Gastroesophageal sphincter (tissue), 4 donors: ENCODE measurements around the gene AGPAT1. TPM values are rescaled to one million over a fixed set of nuclear protein-coding genes. Genes with fewer than 3 reads are reported as not detected.

Source experiments
- ATAC-seq: fragments of 150-250 bp; one replicate; pipeline ENCODE4 v1.9.1; 2016; ENCODE audit warnings: mild to moderate bottlenecking, moderate library complexity
- H3K27ac ChIP-seq, 4 donors: fragments of 200-600 bp; sonication (generic) in 3 of 4; 1 replicate in 3 of 4; 2 replicates in 1 of 4; pipeline ENCODE4 v1.5.1; 2016 to 2019
- H3K27me3 ChIP-seq: fragments of 200-600 bp; sonication (generic); one replicate; pipeline ENCODE4 v1.5.1; 2019
- H3K36me3 ChIP-seq, 2 donors: fragments of 200-600 bp; sonication (generic); one replicate each; pipeline ENCODE4 v1.5.1; 2019; ENCODE audit warnings: control low read depth in 1 of 2
- H3K4me1 ChIP-seq, 3 donors: fragments of 200-600 bp; sonication (generic); 1 replicate in 2 of 3; 2 replicates in 1 of 3; pipeline ENCODE4 v1.5.1; 2016 to 2019; ENCODE audit warnings: control low read depth in 2 of 3
- H3K4me3 ChIP-seq, 2 donors: fragments of 200-600 bp; sonication (generic); one replicate each; pipeline ENCODE4 v1.5.1; 2019; ENCODE audit warnings: mild to moderate bottlenecking in 1 of 2, moderate library complexity in 1 of 2
- H3K9me3 ChIP-seq, 3 donors: fragments of 200-600 bp; sonication (generic); one replicate each; pipeline ENCODE4 v1.5.1; 2017 to 2019; ENCODE audit warnings: control low read depth in 2 of 3
- CTCF ChIP-seq, 4 experiments: fragments of 200-600 bp in 2 of 4; fragments of 450-650 bp in 2 of 4; sonication (generic) in 1 of 4; IDR thresholded peaks; one replicate each; pipeline ENCODE4 v1.5.1; 2017 to 2019; ENCODE audit warnings: antibody characterized with exemption in 4 of 4, mild to moderate bottlenecking in 2 of 4, moderate library complexity in 2 of 4
- EP300 ChIP-seq: sonication (generic); formaldehyde crosslinking; IDR thresholded peaks from one replicate; pipeline ENCODE4 v1.6.1; 2017; ENCODE audit warnings: antibody characterized with exemption, mild to moderate bottlenecking
- POLR2A ChIP-seq, 2 donors: fragments of 450-650 bp; IDR thresholded peaks; one replicate each; pipeline ENCODE4 v1.6.1; 2017; ENCODE audit warnings: antibody characterized with exemption in 2 of 2, mild to moderate bottlenecking in 2 of 2, moderate library complexity in 1 of 2
- POLR2AphosphoS5 ChIP-seq: sonication (generic); formaldehyde crosslinking; IDR thresholded peaks from one replicate; pipeline ENCODE4 v1.6.1; 2017; ENCODE audit warnings: antibody characterized with exemption
- WGBS, 2 donors: methylation state at CpG; one replicate each; pipeline ENCODE4 v1.1.5; 2018; ENCODE audit warnings: low coverage in 1 of 2; 5-methylcytosine and 5-hydroxymethylcytosine counted together
- total RNA-seq, 4 donors: library from RNA; depleted of rRNA; stranded (reverse); fragments of >200 nt; gene quantifications; one replicate each; pipeline ENCODE4 v1.1.0, GENCODE V29; 2016

Gene AGPAT1
- total RNA-seq, 4 donors from 2014 or later, result 45.6 to 70.5 (median 54.6) TPM

- TF ChIP-seq POLR2AphosphoS5 (no peak), POLR2A (IDR thresholded peaks at IDR 0.05) (no peak), CTCF (IDR thresholded peaks at IDR 0.05) (no peak), EP300 (no peak)
- WGBS, 2 donors, result 79% methylated on average over 7 of the region's 10 CpGs; no CpG with 5 or more reads in 1 of the 2 donors
- peak overlapping the region in 3 of 4 donors; percentile 64 to 99 (median 97) for H3K27ac ChIP-seq
- H3K36me3 ChIP-seq, result peaks cover 0 to 58% of the 10 kb centered on the region in 2 donors
- peaks cover 0 to 78% (median 37%) of the 10 kb centered on the region in 3 donors for H3K4me1 ChIP-seq
- H3K4me3 ChIP-seq, result no peak overlapping the region
- H3K27me3 ChIP-seq, result no peaks in the 10 kb centered on the region
- no peak for ATAC-seq
- no peaks in the 10 kb centered on the region for H3K9me3 ChIP-seq
These were observed 6.1 kb upstream of the AGPAT1 start for GRCh38 chr6:32181915-32182529.

- TF ChIP-seq POLR2AphosphoS5 (no peak), POLR2A (IDR thresholded peaks at IDR 0.05) (no peak), EP300 (no peak), CTCF (IDR thresholded peaks at IDR 0.05) (no peak)
- Histone ChIP-seq H3K4me1 (peaks cover 0 to 78% (median 36%) of the 10 kb centered on the region in 3 donors), H3K4me3 (no peak overlapping the region), H3K36me3 (peaks cover 0 to 50% of the 10 kb centered on the region in 2 donors), H3K27me3 (no peaks in the 10 kb centered on the region), H3K27ac (peak overlapping the region in 2 of 4 donors; percentile 97 to 99), H3K9me3 (no peaks in the 10 kb centered on the region)
- WGBS, 2 donors, result 85 to 87% methylated on average over 9 of the region's 15 CpGs
- ATAC-seq, result no peak
These were observed 5.3 kb upstream of the AGPAT1 start for GRCh38 chr6:32181148-32181702.

- H3K4me3 ChIP-seq, result peak overlapping the region in 1 of 2 donors; percentile 62
- H3K27ac ChIP-seq, result peak overlapping the region in 3 of 4 donors; percentile 90 to 98 (median 97)
- H3K4me1 ChIP-seq, result peaks cover 0 to 75% (median 37%) of the 10 kb centered on the region in 3 donors
- 67% methylated on average over 5 to 8 of the region's 10 CpGs for WGBS, 2 donors
- H3K9me3 ChIP-seq, result no peaks in the 10 kb centered on the region
- no peak for ATAC-seq
- TF ChIP-seq CTCF (IDR thresholded peaks at IDR 0.05), result no peak
- TF ChIP-seq POLR2AphosphoS5, result no peak
- TF ChIP-seq POLR2A (IDR thresholded peaks at IDR 0.05), result no peak
- TF ChIP-seq EP300, result no peak
- H3K36me3 ChIP-seq, result peaks cover 0 to 47% of the 10 kb centered on the region in 2 donors
- no peaks in the 10 kb centered on the region for H3K27me3 ChIP-seq
These were observed 4.0 kb upstream of the AGPAT1 start for GRCh38 chr6:32179766-32180405.

- H3K4me3 ChIP-seq, result peak overlapping the region; percentile 62 to 83
- ATAC-seq, result no peak
- TF ChIP-seq POLR2A (IDR thresholded peaks at IDR 0.05) (no peak), CTCF (IDR thresholded peaks at IDR 0.05) (no peak), POLR2AphosphoS5 (no peak), EP300 (no peak)
- H3K4me1 ChIP-seq, result peaks cover 0 to 75% (median 40%) of the 10 kb centered on the region in 3 donors
- WGBS, 2 donors, result 1 to 3% methylated on average over 15 to 24 of the region's 24 CpGs
- peaks cover 0 to 44% of the 10 kb centered on the region in 2 donors for H3K36me3 ChIP-seq
- no peaks in the 10 kb centered on the region for H3K27me3 ChIP-seq
- no peaks in the 10 kb centered on the region for H3K9me3 ChIP-seq
- H3K27ac ChIP-seq, result peak overlapping the region; percentile 89 to 98 (median 94)
These were observed 2.9 kb upstream of the AGPAT1 start for GRCh38 chr6:32178547-32179440.
